Smooth muscle cell (in vitro differentiated cells): ENCODE measurements around the gene MYO5C. TPM values are rescaled to one million over a fixed set of nuclear protein-coding genes. Genes with fewer than 3 reads are reported as not detected.

ENCODE experiments used
- DNase-seq: peaks from one replicate; lab custom pipeline; 2025; ENCODE audit not compliant: unreplicated experiment; lab: John Stamatoyannopoulos, UW
- H2AFZ ChIP-seq: fragments of 200-600 bp; sonication (generic); 2 replicates; pipeline ENCODE4 v1.6.0; 2016; ENCODE audit warnings: antibody characterized with exemption, low read depth, mild to moderate bottlenecking
- H3F3A ChIP-seq: fragments of 200-600 bp; sonication (generic); 2 replicates; pipeline ENCODE4 v1.6.0; 2017; ENCODE audit warnings: antibody characterized with exemption, low read depth
- H3K27ac ChIP-seq: fragments of 200-600 bp; sonication (generic); 2 replicates; pipeline ENCODE4 v1.5.1; 2016; ENCODE audit warnings: low read depth, mild to moderate bottlenecking
- H3K27me3 ChIP-seq: fragments of 200-600 bp; sonication (generic); 2 replicates; pipeline ENCODE4 v1.6.1; 2016; ENCODE audit warnings: low read depth, mild to moderate bottlenecking
- H3K36me3 ChIP-seq: fragments of 200-600 bp; sonication (generic); 2 replicates; pipeline ENCODE4 v1.5.1; 2016; ENCODE audit warnings: low read depth
- H3K4me1 ChIP-seq: fragments of 200-600 bp; sonication (generic); 2 replicates; pipeline ENCODE4 v1.5.1; 2016; ENCODE audit warnings: low read depth
- H3K4me2 ChIP-seq: fragments of 200-600 bp; sonication (generic); 2 replicates; pipeline ENCODE4 v1.6.0; 2016; ENCODE audit warnings: mild to moderate bottlenecking
- H3K4me3 ChIP-seq: fragments of 200-600 bp; sonication (generic); 2 replicates; pipeline ENCODE4 v1.5.1; 2016; ENCODE audit warnings: mild to moderate bottlenecking
- H3K79me2 ChIP-seq: fragments of 200-600 bp; sonication (generic); 2 replicates; pipeline ENCODE4 v1.6.0; 2016; ENCODE audit warnings: low read depth, mild to moderate bottlenecking
- H3K9ac ChIP-seq: fragments of 200-600 bp; sonication (generic); 2 replicates; pipeline ENCODE4 v1.6.0; 2016; ENCODE audit warnings: low read depth
- H3K9me3 ChIP-seq: fragments of 200-600 bp; sonication (generic); replicated peaks from 2 replicates; pipeline ENCODE4 v1.5.1; 2016; ENCODE audit warnings: low read depth
- H4K20me1 ChIP-seq: fragments of 200-600 bp; sonication (generic); 2 replicates; pipeline ENCODE4 v1.6.0; 2016; ENCODE audit warnings: low read depth
- WGBS: methylation state at CpG from one replicate; pipeline ENCODE4 v1.1.7; 2016; ENCODE audit warnings: low lambda C conversion rate; 5-methylcytosine and 5-hydroxymethylcytosine counted together
- polyA plus RNA-seq: library from polyadenylated mRNA; unstranded; fragments of >200 nt; fragmentation: Nextera tagmentation; extraction: Ambion mirVana; gene quantifications from 2 replicates; pipeline ENCODE4 v1.2.1, GENCODE V29; 2016
- total RNA-seq: library from RNA; depleted of rRNA; stranded (reverse); fragments of >200 nt; gene quantifications from 2 replicates; pipeline ENCODE4 v1.2.3, GENCODE V29; 2014
- TF ChIP-seq, protein P1 (sequence below): fragments of 200-600 bp; sonication (generic); IDR thresholded peaks from 2 replicates; pipeline ENCODE4 v1.5.1; 2017; ENCODE audit warnings: borderline replicate concordance, mild to moderate bottlenecking, antibody characterized with exemption; ENCODE audit not compliant: insufficient read depth, poor library complexity, severe bottlenecking

MYO5C gene
- total and polyA plus RNA-seq, 2 experiments from 2014 or later = 0.26 to 1.5 TPM

DNA sequence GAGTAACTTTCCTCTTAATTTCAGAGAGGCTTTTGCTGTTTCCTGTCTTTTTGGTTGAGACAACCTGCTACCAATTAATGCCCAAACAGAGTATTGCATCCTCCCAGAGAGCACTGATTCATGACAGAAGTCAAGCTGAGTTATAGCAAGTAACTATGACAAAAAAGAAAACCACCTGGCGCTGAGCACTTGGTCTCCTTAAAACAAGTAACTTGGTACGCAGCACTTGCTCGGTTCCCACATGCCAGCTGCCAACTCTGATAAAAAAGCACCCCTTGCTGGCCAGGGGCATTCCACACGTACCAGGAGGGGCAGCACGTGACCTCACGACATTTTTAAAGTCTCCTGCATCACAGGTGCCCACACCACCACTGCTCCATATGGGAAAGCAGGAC lies 13.5 kb upstream of the MYO5C start:
- no peak overlapping the region for H2AFZ ChIP-seq
- no peaks in the 10 kb centered on the region for H4K20me1 ChIP-seq
- 96% methylated on average over 6 of the region's 6 CpGs for WGBS
- DNase-seq = no peak
- no peaks in the 10 kb centered on the region for H3K79me2 ChIP-seq
- no peaks in the 10 kb centered on the region for H3K27me3 ChIP-seq
- H3K9ac ChIP-seq = no peak overlapping the region
- TF ChIP-seq, protein P1, sequence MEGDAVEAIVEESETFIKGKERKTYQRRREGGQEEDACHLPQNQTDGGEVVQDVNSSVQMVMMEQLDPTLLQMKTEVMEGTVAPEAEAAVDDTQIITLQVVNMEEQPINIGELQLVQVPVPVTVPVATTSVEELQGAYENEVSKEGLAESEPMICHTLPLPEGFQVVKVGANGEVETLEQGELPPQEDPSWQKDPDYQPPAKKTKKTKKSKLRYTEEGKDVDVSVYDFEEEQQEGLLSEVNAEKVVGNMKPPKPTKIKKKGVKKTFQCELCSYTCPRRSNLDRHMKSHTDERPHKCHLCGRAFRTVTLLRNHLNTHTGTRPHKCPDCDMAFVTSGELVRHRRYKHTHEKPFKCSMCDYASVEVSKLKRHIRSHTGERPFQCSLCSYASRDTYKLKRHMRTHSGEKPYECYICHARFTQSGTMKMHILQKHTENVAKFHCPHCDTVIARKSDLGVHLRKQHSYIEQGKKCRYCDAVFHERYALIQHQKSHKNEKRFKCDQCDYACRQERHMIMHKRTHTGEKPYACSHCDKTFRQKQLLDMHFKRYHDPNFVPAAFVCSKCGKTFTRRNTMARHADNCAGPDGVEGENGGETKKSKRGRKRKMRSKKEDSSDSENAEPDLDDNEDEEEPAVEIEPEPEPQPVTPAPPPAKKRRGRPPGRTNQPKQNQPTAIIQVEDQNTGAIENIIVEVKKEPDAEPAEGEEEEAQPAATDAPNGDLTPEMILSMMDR = no peak
- H3K4me1 ChIP-seq = no peaks in the 10 kb centered on the region
- no peaks in the 10 kb centered on the region for H3F3A ChIP-seq
- no peak overlapping the region for H3K27ac ChIP-seq
- H3K4me2 ChIP-seq = no peak overlapping the region
- no peak overlapping the region for H3K4me3 ChIP-seq
- no peaks in the 10 kb centered on the region for H3K9me3 ChIP-seq
- H3K36me3 ChIP-seq = peaks cover 9% of the 10 kb centered on the region

GRCh38 chr15:52308446-52309153 lies 13.0 kb upstream of the MYO5C start:
- Histone ChIP-seq H3K9ac (no peak overlapping the region), H3K4me2 (no peak overlapping the region), H3K9me3 (no peaks in the 10 kb centered on the region), H3K4me1 (no peaks in the 10 kb centered on the region), H3K4me3 (no peak overlapping the region), H2AFZ (no peak overlapping the region), H3K27me3 (no peaks in the 10 kb centered on the region), H3K27ac (no peak overlapping the region), H4K20me1 (no peaks in the 10 kb centered on the region), H3F3A (no peaks in the 10 kb centered on the region), H3K79me2 (no peaks in the 10 kb centered on the region), H3K36me3 (peaks cover 9% of the 10 kb centered on the region)
- 89% methylated on average over 8 of the region's 8 CpGs for WGBS
- no peak for DNase-seq
- TF ChIP-seq, protein P1 = no peak

DNA sequence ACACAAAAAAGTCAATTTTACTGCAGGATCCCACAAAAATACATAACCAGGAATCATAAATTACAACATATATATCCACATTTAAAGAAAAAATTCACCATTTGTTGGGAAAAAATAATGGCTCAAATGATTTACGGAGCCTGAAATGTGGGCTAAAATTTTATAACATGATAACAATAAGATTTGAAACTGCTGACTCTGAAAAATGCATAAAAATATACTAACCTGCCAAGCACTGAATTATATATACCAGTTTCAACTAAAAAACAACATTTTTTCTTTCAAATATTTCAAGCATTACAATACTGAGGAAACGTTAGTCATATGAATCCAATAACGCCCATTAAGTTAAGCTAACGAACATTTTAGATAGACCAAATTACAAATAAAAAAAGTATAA lies 12.2 kb upstream of the MYO5C start:
- Histone ChIP-seq H3K27ac (no peak overlapping the region), H3K27me3 (no peaks in the 10 kb centered on the region), H2AFZ (no peak overlapping the region), H3K9ac (no peak overlapping the region), H3K79me2 (no peaks in the 10 kb centered on the region), H3K4me2 (no peak overlapping the region), H3F3A (no peaks in the 10 kb centered on the region), H3K36me3 (peaks cover 2% of the 10 kb centered on the region), H3K9me3 (no peaks in the 10 kb centered on the region), H3K4me3 (no peak overlapping the region), H4K20me1 (no peaks in the 10 kb centered on the region), H3K4me1 (no peaks in the 10 kb centered on the region)
- DNase-seq = no peak
- 98% methylated on average over 4 of the region's 4 CpGs for WGBS
- TF ChIP-seq, protein P1 = no peak

DNA sequence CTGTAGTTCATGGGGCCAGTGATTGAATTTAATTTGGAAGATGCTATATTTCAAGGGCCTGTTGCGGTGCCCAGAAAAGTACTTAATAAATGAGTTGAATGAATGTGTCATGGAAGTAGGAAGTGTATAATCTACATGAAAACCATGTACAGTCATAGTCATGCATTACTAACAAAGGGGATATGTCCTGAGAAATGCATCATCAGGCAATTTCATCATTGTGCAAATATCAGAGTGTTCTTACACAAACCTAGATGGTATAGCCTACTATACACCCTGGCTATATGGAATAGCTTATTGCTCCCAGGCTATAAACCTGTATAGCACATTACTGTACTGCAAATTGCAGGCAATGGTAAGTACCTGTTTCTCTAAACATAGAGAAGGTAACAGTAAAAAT lies 10.7 kb upstream of the MYO5C start:
- no peak overlapping the region for H3K9ac ChIP-seq
- H4K20me1 ChIP-seq = no peaks in the 10 kb centered on the region
- H3K4me1 ChIP-seq = no peaks in the 10 kb centered on the region
- no peaks in the 10 kb centered on the region for H3K36me3 ChIP-seq
- no peak overlapping the region for H3K4me3 ChIP-seq
- no peak overlapping the region for H2AFZ ChIP-seq
- no peaks in the 10 kb centered on the region for H3F3A ChIP-seq
- H3K27me3 ChIP-seq = no peaks in the 10 kb centered on the region
- no peaks in the 10 kb centered on the region for H3K9me3 ChIP-seq
- H3K79me2 ChIP-seq = no peaks in the 10 kb centered on the region
- TF ChIP-seq, protein P1 = no peak
- H3K27ac ChIP-seq = no peak overlapping the region
- DNase-seq = no peak
- WGBS = 93% methylated on average over 1 of the region's 1 CpG
- no peak overlapping the region for H3K4me2 ChIP-seq
